ENCODE results near the gene GFOD2. TPM values are rescaled to one million over a fixed set of nuclear protein-coding genes. Genes with fewer than 3 reads are reported as not detected.
A peak's percentile ranks its signal among the peaks of the same experiment; 100 is the strongest.

Gene GFOD2
- total and polyA plus RNA-seq, 2 of the 13 experiments (the other 11 are each of a cell fraction or from before 2014, with no cell fraction given) = 11.1 to 17.2 TPM

DNA sequence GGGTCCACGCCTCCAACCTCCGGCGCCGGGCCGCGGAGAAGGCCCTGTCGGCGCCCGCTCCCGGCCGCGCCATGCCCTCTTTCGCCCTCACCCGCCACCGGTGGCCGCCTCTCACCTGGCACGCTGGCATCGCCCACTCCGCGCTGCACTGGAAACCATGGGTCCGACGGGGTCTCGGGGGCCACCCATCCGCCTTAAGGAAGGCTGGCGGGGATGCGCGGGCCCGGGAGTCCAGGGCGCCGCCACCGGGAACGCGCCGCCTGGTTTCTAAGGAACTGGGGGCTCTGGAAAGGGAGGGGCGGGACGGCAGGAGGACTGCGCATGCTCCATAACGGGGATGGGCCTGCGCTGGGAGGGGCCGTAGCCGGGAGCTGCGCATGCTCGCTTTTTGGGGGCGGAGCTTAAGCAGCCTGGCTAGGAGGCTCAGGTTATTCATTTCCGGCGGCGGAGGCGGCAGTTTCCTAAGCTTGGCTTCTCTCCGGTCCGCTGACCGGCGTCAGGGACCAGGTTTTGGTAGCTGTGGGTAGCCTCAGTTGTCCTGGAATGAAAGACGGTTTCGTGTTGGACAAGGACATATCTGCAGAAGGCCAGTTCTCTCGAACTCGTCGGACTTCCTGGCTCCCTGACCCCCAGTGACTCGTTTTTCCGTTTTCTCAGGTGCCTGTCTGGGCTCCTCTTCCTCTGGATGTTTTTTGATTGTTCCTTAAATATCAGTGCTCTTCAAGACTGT is at the start of gene GFOD2 (continued):
- TF ChIP-seq, protein P1, sequence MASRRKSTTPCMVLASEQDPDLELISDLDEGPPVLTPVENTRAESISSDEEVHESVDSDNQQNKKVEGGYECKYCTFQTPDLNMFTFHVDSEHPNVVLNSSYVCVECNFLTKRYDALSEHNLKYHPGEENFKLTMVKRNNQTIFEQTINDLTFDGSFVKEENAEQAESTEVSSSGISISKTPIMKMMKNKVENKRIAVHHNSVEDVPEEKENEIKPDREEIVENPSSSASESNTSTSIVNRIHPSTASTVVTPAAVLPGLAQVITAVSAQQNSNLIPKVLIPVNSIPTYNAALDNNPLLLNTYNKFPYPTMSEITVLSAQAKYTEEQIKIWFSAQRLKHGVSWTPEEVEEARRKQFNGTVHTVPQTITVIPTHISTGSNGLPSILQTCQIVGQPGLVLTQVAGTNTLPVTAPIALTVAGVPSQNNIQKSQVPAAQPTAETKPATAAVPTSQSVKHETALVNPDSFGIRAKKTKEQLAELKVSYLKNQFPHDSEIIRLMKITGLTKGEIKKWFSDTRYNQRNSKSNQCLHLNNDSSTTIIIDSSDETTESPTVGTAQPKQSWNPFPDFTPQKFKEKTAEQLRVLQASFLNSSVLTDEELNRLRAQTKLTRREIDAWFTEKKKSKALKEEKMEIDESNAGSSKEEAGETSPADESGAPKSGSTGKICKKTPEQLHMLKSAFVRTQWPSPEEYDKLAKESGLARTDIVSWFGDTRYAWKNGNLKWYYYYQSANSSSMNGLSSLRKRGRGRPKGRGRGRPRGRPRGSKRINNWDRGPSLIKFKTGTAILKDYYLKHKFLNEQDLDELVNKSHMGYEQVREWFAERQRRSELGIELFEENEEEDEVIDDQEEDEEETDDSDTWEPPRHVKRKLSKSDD (CRISPR knock-in tag; IDR thresholded peaks at IDR 0.05; ENCODE audit: low read depth) = peak; percentile 20; the same call in 1 of the 2 replicates
- TF ChIP-seq, protein P2, sequence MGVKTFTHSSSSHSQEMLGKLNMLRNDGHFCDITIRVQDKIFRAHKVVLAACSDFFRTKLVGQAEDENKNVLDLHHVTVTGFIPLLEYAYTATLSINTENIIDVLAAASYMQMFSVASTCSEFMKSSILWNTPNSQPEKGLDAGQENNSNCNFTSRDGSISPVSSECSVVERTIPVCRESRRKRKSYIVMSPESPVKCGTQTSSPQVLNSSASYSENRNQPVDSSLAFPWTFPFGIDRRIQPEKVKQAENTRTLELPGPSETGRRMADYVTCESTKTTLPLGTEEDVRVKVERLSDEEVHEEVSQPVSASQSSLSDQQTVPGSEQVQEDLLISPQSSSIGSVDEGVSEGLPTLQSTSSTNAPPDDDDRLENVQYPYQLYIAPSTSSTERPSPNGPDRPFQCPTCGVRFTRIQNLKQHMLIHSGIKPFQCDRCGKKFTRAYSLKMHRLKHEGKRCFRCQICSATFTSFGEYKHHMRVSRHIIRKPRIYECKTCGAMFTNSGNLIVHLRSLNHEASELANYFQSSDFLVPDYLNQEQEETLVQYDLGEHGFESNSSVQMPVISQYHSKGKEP (CRISPR knock-in tag; IDR thresholded peaks at IDR 0.05) = no peak
- 0 out of 2 replicates have a peak, but pooled peaks have one; percentile 52 for TF ChIP-seq DNMT1 (CRISPR knock-in tag; IDR thresholded peaks at IDR 0.05)
- TF ChIP-seq SNAI1 (CRISPR knock-in tag; IDR thresholded peaks at IDR 0.05; ENCODE audit: borderline replicate concordance) = peak; percentile 87
- TF ChIP-seq ZNF136 (CRISPR knock-in tag; IDR thresholded peaks at IDR 0.05; ENCODE audit: low read depth) = no peak
- TF ChIP-seq PTBP1 (IDR thresholded peaks at IDR 0.05; ENCODE audit: low read depth, low read length, poor library complexity, severe bottlenecking) = no peak
- no peak for TF ChIP-seq ZNF382 (CRISPR knock-in tag; IDR thresholded peaks at IDR 0.05; ENCODE audit: borderline replicate concordance)
- no peak for TF ChIP-seq NFRKB (IDR thresholded peaks at IDR 0.05)
- TF ChIP-seq ZNF34 (CRISPR knock-in tag; IDR thresholded peaks at IDR 0.05; ENCODE audit: borderline replicate concordance) = no peak
- TF ChIP-seq ZNF138 (CRISPR knock-in tag; IDR thresholded peaks at IDR 0.05; ENCODE audit: low read depth) = 0 out of 2 replicates have a peak, but pooled peaks have one; percentile 8
- TF ChIP-seq, protein P3, sequence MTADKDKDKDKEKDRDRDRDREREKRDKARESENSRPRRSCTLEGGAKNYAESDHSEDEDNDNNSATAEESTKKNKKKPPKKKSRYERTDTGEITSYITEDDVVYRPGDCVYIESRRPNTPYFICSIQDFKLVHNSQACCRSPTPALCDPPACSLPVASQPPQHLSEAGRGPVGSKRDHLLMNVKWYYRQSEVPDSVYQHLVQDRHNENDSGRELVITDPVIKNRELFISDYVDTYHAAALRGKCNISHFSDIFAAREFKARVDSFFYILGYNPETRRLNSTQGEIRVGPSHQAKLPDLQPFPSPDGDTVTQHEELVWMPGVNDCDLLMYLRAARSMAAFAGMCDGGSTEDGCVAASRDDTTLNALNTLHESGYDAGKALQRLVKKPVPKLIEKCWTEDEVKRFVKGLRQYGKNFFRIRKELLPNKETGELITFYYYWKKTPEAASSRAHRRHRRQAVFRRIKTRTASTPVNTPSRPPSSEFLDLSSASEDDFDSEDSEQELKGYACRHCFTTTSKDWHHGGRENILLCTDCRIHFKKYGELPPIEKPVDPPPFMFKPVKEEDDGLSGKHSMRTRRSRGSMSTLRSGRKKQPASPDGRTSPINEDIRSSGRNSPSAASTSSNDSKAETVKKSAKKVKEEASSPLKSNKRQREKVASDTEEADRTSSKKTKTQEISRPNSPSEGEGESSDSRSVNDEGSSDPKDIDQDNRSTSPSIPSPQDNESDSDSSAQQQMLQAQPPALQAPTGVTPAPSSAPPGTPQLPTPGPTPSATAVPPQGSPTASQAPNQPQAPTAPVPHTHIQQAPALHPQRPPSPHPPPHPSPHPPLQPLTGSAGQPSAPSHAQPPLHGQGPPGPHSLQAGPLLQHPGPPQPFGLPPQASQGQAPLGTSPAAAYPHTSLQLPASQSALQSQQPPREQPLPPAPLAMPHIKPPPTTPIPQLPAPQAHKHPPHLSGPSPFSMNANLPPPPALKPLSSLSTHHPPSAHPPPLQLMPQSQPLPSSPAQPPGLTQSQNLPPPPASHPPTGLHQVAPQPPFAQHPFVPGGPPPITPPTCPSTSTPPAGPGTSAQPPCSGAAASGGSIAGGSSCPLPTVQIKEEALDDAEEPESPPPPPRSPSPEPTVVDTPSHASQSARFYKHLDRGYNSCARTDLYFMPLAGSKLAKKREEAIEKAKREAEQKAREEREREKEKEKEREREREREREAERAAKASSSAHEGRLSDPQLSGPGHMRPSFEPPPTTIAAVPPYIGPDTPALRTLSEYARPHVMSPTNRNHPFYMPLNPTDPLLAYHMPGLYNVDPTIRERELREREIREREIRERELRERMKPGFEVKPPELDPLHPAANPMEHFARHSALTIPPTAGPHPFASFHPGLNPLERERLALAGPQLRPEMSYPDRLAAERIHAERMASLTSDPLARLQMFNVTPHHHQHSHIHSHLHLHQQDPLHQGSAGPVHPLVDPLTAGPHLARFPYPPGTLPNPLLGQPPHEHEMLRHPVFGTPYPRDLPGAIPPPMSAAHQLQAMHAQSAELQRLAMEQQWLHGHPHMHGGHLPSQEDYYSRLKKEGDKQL (CRISPR knock-in tag; IDR thresholded peaks at IDR 0.05; ENCODE audit: low read depth) = no peak
- TF ChIP-seq, protein P4, sequence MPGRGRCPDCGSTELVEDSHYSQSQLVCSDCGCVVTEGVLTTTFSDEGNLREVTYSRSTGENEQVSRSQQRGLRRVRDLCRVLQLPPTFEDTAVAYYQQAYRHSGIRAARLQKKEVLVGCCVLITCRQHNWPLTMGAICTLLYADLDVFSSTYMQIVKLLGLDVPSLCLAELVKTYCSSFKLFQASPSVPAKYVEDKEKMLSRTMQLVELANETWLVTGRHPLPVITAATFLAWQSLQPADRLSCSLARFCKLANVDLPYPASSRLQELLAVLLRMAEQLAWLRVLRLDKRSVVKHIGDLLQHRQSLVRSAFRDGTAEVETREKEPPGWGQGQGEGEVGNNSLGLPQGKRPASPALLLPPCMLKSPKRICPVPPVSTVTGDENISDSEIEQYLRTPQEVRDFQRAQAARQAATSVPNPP (CRISPR knock-in tag; IDR thresholded peaks at IDR 0.05) = no peak
- TF ChIP-seq, protein P5, sequence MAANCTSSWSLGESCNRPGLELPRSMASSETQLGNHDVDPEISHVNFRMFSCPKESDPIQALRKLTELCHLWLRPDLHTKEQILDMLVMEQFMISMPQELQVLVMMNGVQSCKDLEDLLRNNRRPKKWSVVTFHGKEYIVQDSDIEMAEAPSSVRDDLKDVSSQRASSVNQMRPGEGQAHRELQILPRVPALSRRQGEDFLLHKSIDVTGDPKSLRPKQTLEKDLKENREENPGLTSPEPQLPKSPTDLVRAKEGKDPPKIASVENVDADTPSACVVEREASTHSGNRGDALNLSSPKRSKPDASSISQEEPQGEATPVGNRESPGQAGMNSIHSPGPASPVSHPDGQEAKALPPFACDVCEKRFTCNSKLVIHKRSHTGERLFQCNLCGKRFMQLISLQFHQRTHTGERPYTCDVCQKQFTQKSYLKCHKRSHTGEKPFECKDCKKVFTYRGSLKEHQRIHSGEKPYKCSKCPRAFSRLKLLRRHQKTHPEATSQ (CRISPR knock-in tag; IDR thresholded peaks at IDR 0.05; ENCODE audit: borderline replicate concordance) = peak; percentile 45; the same call in 1 of the 2 replicates
